ENCODE results near the gene AGO1. TPM values are rescaled to one million over a fixed set of nuclear protein-coding genes. Genes with fewer than 3 reads are reported as not detected.

The AGO1 gene
- total RNA-seq = 4.9 and 18.3 TPM in 2 replicates

DNA sequence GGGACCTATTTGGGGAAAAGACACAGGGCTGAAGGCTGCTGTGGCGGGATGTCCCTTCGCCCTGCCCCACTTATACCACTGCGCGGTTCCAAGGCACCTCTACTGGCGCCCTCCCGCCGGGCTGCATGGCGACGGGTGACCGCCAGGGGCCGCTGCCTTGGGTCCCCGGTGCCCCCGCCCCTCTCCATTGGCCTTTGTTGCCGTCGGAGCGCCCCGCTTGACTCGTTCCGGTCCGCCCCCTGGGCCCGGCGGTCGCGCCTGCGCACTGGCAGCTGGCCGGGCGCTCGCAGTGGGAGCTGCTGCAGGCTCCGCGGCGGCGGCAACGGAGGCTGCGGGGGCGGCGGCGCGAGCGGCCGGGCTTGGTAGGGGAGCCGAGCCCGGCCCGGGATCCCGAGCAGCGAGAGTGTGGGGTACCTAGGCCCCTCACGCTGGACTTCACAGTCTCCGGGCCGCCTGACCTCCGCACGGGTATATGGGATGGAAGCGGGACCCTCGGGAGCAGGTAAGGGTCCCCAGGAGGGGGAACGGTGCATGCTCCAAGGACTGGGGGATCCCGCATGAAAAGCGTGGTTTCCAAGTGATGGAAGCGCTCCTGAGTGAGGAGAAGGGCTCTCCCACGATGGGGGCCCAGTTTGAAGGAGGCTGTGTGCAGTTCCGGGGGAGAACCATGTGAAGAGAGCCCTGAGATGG is at the start of gene AGO1:
AGO1 (plus strand) TSS at position 265 of the 690 bp plus-strand sequence; CDS start at position 478, 213 bp downstream.

DNA sequence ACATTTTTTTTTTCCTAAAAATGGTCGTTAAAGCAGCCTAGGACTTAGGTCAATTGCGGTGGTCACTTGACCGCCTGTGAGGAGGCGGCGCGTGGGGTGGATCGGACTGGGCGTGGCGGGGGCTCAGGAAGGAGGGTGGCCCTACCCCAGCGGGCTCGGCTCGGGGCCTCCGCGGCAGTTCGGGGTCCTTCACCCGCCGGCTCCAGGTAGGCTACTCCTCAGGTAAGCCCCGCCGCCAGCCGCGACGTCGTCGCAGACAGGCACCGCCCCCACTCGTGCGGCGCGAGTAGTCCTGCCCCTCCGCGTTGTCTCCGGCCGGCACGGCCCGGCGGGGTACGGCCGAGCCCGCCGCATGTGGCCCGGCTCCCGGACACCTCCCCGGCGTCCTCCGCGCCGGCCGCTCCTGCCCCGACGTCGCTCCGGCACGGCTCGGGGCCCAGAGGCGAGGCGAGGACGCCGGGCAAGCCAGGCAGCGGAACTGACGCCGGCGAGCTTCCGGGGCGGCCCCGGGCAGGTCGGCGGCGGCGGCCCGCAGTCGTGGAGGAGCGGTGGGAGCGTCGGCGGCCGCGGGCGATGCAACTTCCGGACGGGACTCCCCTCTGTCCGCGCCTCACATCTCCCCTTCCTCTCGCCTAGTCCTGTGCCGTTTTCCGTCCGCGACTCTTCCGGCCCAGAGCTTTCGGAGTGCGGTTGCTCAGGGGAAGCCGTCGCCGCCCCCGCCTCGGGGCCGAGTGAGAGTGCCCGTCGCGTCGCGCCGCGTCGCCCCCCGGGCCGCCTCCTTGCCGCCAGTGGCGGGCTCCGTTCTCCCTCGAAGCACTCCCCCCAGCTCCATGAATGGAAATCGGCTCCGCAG is 47.8 kb downstream of the AGO1 start, which contains the start of gene AGO3:
AGO3 (plus strand) TSS at position 513 of the 853 bp plus-strand sequence; CDS start at position 835, 322 bp downstream.

Other genes starting within 250 kb of the AGO1 start
- gene PSMB2, start 241.7 kb upstream of the AGO1 start, total RNA-seq = 16.2 and 23.3 TPM in 2 replicates
- gene C1orf216, start 164.3 kb upstream of the AGO1 start, total RNA-seq = 16.2 and 22.3 TPM in 2 replicates
- 15.5 and 24.4 TPM in 2 replicates for gene CLSPN, start 113.2 kb upstream of the AGO1 start, total RNA-seq
- 23.5 and 35.4 TPM in 2 replicates for gene AGO4, start 75.2 kb upstream of the AGO1 start, total RNA-seq
- 4.4 and 31.0 TPM in 2 replicates for gene AGO3, start 47.9 kb downstream of the AGO1 start, total RNA-seq
- 0.25 TPM in 1 of 2 replicates, not detected in the other for gene TEKT2, start 200.9 kb downstream of the AGO1 start, total RNA-seq
- gene ADPRS, start 205.7 kb downstream of the AGO1 start, total RNA-seq = 27.0 and 42.4 TPM in 2 replicates
- 0.16 and 1.8 TPM in 2 replicates for gene COL8A2, start 242.0 kb downstream of the AGO1 start, total RNA-seq